GM12878 (cell line): Measurements from ENCODE around the gene DNA2. TPM values are rescaled to one million over a fixed set of nuclear protein-coding genes. Genes with fewer than 3 reads are reported as not detected.

Source experiments
- ATAC-seq: fragments of 200-7000 bp; cut with Tn5 transposase; 3 replicates; pipeline ENCODE4 v1.9.1; 2020; ENCODE audit warnings: mild to moderate bottlenecking, moderate library complexity
- BruUV-seq: library from RNA; stranded (reverse); fragments of 400-500 nt; replicated peaks from 2 replicates; lab custom pipeline; 2021; lab: Mats Ljungman, UMichigan
- CTCF ChIA-PET: fragments of 300-600 bp; sonication (Branson Sonifier 250); formaldehyde crosslinking; extraction: SDS; loops from one replicate; lab custom pipeline; 2021; ENCODE audit warnings: inconsistent platforms; lab: Yijun Ruan, JAX
- POLR2A ChIA-PET: fragments of 350-600 bp; formaldehyde crosslinking; extraction: SDS; loops from one replicate; lab custom pipeline; 2021; ENCODE audit warnings: inconsistent platforms; lab: Charles Lee
- RAD21 ChIA-PET: fragments of 300-600 bp; sonication (Branson Sonifier 250); formaldehyde crosslinking; loops from one replicate; lab custom pipeline; 2023; ENCODE audit warnings: antibody characterized with exemption; ENCODE audit not compliant: unreplicated experiment; lab: Charles Lee
- SMC1A ChIA-PET: fragments of 300-600 bp; sonication (Branson Sonifier 250); formaldehyde crosslinking; loops from one replicate; lab custom pipeline; 2023; ENCODE audit not compliant: unreplicated experiment, uncharacterized antibody; lab: Charles Lee
- DNase-seq: peaks from one replicate; pipeline ENCODE4 v3.0.0-alpha.2; 2011; ENCODE audit warnings: low read depth, low spot score
- FAIRE-seq: peaks from 3 replicates; lab custom pipeline; 2011; peaks lifted over from hg19 to GRCh38; lab: Jason Lieb, UNC
- H2AFZ ChIP-seq: 2 replicates; pipeline ENCODE4 v1.6.0; 2011; ENCODE audit warnings: low read depth, low read length, control low read depth; ENCODE audit not compliant: control insufficient read depth
- H3K27ac ChIP-seq: 2 replicates; pipeline ENCODE4 v1.5.1; 2011; ENCODE audit warnings: control low read depth; ENCODE audit not compliant: control insufficient read depth, insufficient read depth
- H3K27me3 ChIP-seq, 2 experiments: replicated peaks in 1 of 2; 2 replicates each; pipeline versions ENCODE4 v1.6.0 to v1.6.1; 2011; ENCODE audit warnings: low read length in 1 of 2; ENCODE audit not compliant: control insufficient read depth in 2 of 2, insufficient read depth in 2 of 2
- H3K36me3 ChIP-seq, 2 experiments: 2 replicates each; pipeline ENCODE4 v1.5.1; 2011; ENCODE audit warnings: low read length in 1 of 2; ENCODE audit not compliant: control insufficient read depth in 2 of 2, insufficient read depth in 2 of 2
- H3K4me1 ChIP-seq: 2 replicates; pipeline ENCODE4 v1.6.1; 2011; ENCODE audit warnings: mild to moderate bottlenecking, low read length, moderate library complexity, mixed read lengths; ENCODE audit not compliant: control insufficient read depth, insufficient read depth
- H3K4me2 ChIP-seq: 2 replicates; pipeline ENCODE4 v1.6.0; 2011; ENCODE audit warnings: control low read depth; ENCODE audit not compliant: control insufficient read depth, insufficient read depth
- H3K4me3 ChIP-seq: fragments of 200-600 bp; sonication (generic); 2 replicates; pipeline ENCODE4 v1.5.1; 2016
- H3K79me2 ChIP-seq: 2 replicates; pipeline ENCODE4 v1.6.0; 2011; ENCODE audit warnings: low read length; ENCODE audit not compliant: control insufficient read depth, insufficient read depth
- H3K9ac ChIP-seq: 2 replicates; pipeline ENCODE4 v1.8.0; 2011; ENCODE audit warnings: low read length, control low read depth, mixed read lengths; ENCODE audit not compliant: control insufficient read depth, insufficient read depth
- H3K9me3 ChIP-seq: replicated peaks from 3 replicates; pipeline ENCODE4 v1.5.1; 2011; ENCODE audit warnings: mild to moderate bottlenecking, low read length; ENCODE audit not compliant: control insufficient read depth, insufficient read depth
- H4K20me1 ChIP-seq: 2 replicates; pipeline ENCODE4 v1.6.0; 2011; ENCODE audit not compliant: control insufficient read depth, insufficient read depth
- BHLHE40 ChIP-seq, 2 experiments: fragments of 450-650 bp in 1 of 2; IDR thresholded peaks; 2 replicates each; pipeline ENCODE4 v1.6.1; 2011 to 2017; ENCODE audit warnings: low read depth in 2 of 2, borderline replicate concordance in 1 of 2, improper control_type of control experiment in 1 of 2, low read length in 1 of 2, mild to moderate bottlenecking in 1 of 2
- E2F4 ChIP-seq: IDR thresholded peaks from 2 replicates; pipeline ENCODE4 v1.6.1; 2012; ENCODE audit warnings: low read depth, low read length, improper control_type of control experiment
- HCFC1 ChIP-seq: fragments of 150-350 bp; IDR thresholded peaks from 2 replicates; pipeline ENCODE4 v1.6.1; 2014; ENCODE audit warnings: low read length
- MXI1 ChIP-seq: fragments of 150-350 bp; IDR thresholded peaks from 2 replicates; pipeline ENCODE4 v1.6.1; 2011; ENCODE audit warnings: low read depth, mild to moderate bottlenecking, inconsistent platforms, low read length, improper control_type of control experiment
- MYB ChIP-seq: fragments of 150-350 bp; IDR thresholded peaks from 2 replicates; pipeline ENCODE4 v1.6.1; 2014; ENCODE audit warnings: mild to moderate bottlenecking, low read depth, low read length, borderline replicate concordance
- RELA ChIP-seq: fragments of 450-650 bp; IDR thresholded peaks from 2 replicates; pipeline ENCODE4 v1.8.0; 2014; ENCODE audit warnings: borderline replicate concordance; ENCODE audit not compliant: partially characterized antibody
- STAT1 ChIP-seq: fragments of 450-650 bp; conservative IDR thresholded peaks from 2 replicates; pipeline ENCODE4 v1.6.1; 2014; ENCODE audit warnings: antibody characterized with exemption, mild to moderate bottlenecking
- USF1 ChIP-seq: IDR thresholded peaks from 2 replicates; pipeline ENCODE4 v1.6.1; 2011; ENCODE audit warnings: borderline replicate concordance, low read depth, mild to moderate bottlenecking, moderate library complexity, mixed read lengths, low read length; ENCODE audit not compliant: insufficient read depth; ENCODE audit errors: extremely low read length
- WGBS: methylation state at CpG from one replicate; pipeline ENCODE4 v1.1.6; 2016; ENCODE audit warnings: low lambda C conversion rate; ENCODE audit not compliant: insufficient replicate concordance, insufficient coverage; ENCODE audit errors: missing lambda C conversion rate; 5-methylcytosine and 5-hydroxymethylcytosine counted together
- in situ Hi-C: fragments of 300-500 bp; cut with MboI; formaldehyde crosslinking; loops from 9 replicates; pipeline ENCODE4 v1.14.3; 2018; ENCODE audit warnings: mixed read lengths
- intact Hi-C: fragments of 100-400 bp; cut with micrococcal nuclease; formaldehyde crosslinking; loops from one replicate; pipeline ENCODE4 v1.14.2; 2022; ENCODE audit not compliant: unreplicated experiment
- polyA plus RNA-seq, 11 experiments: library from polyadenylated mRNA; depleted of rRNA in 4 of 11; unstranded in 6 of 11; stranded (reverse) in 5 of 11; fragments of >200 nt; fragmentation: Nextera tagmentation in 4 of 11; fragmentation: Illumina TruSeq in 1 of 11; extraction: Ambion mirVana in 4 of 11; extraction: Trizol in 1 of 11; gene quantifications; 1 replicate in 1 of 11; 2 replicates in 10 of 11; pipeline versions ENCODE4 v1.2.1 to v1.2.3, GENCODE V29; 2011 to 2016; ENCODE audit warnings: inconsistent platforms in 2 of 11, missing spikeins in 2 of 11, low read depth in 1 of 11
- total RNA-seq, 4 experiments: library from RNA; depleted of rRNA in 3 of 4; stranded (reverse); fragments of >200 nt in 3 of 4; fragmentation: Illumina TruSeq in 1 of 4; extraction: Trizol in 1 of 4; gene quantifications; 2 replicates each; pipeline versions ENCODE4 v1.2.1 to v1.2.3, GENCODE V29; 2013 to 2021

DNA2 gene
- total and polyA plus RNA-seq, 10 of the 15 experiments (the other 5 are each of a cell fraction or from before 2014, with no cell fraction given): 17.7 to 41.8 (median 28.4) TPM

- no TSS peak for BruUV-seq
- intact Hi-C loops (no loop called here), in situ Hi-C loops (no loop called here)
- ChIA-PET SMC1A (no interaction called here), CTCF (no interaction called here), POLR2A (no interaction called here), RAD21 (no interaction called here)
- Histone ChIP-seq H3K9ac (no peak overlapping the region), H3K27me3 (no peaks in the 10 kb centered on the region), H3K4me1 (no peaks in the 10 kb centered on the region), H3K79me2 (no peaks in the 10 kb centered on the region), H4K20me1 (no peaks in the 10 kb centered on the region), H3K27ac (no peak overlapping the region), H3K4me2 (no peak overlapping the region), H3K36me3 (peaks cover 0 to 14% of the 10 kb centered on the region in 2 experiments; a peak in 2 of 4 replicates), H3K9me3 (no peaks in the 10 kb centered on the region), H3K4me3 (no peak overlapping the region), H2AFZ (no peak overlapping the region)
- no peak for FAIRE-seq
- no peak for TF ChIP-seq MYB
- DNase-seq: no peak
- 97% methylated on average over 20 of the region's 20 CpGs for WGBS
- ATAC-seq: no peak
These were observed 47.2 kb downstream of the DNA2 start for GRCh38 chr10:68424454-68425014.

- ATAC-seq (no peak), DNase-seq (no peak), FAIRE-seq (no peak)
- in situ Hi-C loops: no loop called here
- Histone ChIP-seq H3K4me2 (no peak overlapping the region), H3K4me3 (no peak overlapping the region), H4K20me1 (no peaks in the 10 kb centered on the region), H3K4me1 (no peaks in the 10 kb centered on the region), H3K27ac (no peak overlapping the region), H2AFZ (no peak overlapping the region), H3K79me2 (no peaks in the 10 kb centered on the region), H3K36me3 (peaks cover 0 to 12% of the 10 kb centered on the region in 2 experiments; a peak in 2 of 4 replicates), H3K27me3 (no peaks in the 10 kb centered on the region), H3K9me3 (no peaks in the 10 kb centered on the region), H3K9ac (no peak overlapping the region)
- WGBS: 100% methylated on average over 5 of the region's 5 CpGs
- CTCF ChIA-PET: no interaction called here
- BruUV-seq: no TSS peak
- SMC1A ChIA-PET: no interaction called here
- intact Hi-C loops: no loop called here
- TF ChIP-seq E2F4 (no peak), HCFC1 (no peak), RELA (no peak), MXI1 (no peak), BHLHE40 (IDR thresholded peaks at IDR 0.05; ENCODE audit: borderline replicate concordance in 1 of 2, low read depth in 2 of 2, low read length in 1 of 2) (no peak), USF1 (no peak), STAT1 (no peak)
- POLR2A ChIA-PET: no interaction called here
- RAD21 ChIA-PET: no interaction called here
These were observed 48.3 kb downstream of the DNA2 start for GRCh38 chr10:68423522-68423921.
